OCI-LY1 (cell line): Measurements from ENCODE around the gene TOMM6.

Source experiments
- H2AFZ ChIP-seq: fragments of 200-600 bp; sonication (generic), shearing (Covaris generic); 2 replicates; pipeline ENCODE4 v1.6.0; 2014; ENCODE audit warnings: antibody characterized with exemption, mild to moderate bottlenecking, low read length
- H3F3A ChIP-seq: fragments of 200-600 bp; sonication (generic), shearing (Covaris generic); 2 replicates; pipeline ENCODE4 v1.6.0; 2014; ENCODE audit warnings: mild to moderate bottlenecking, antibody characterized with exemption, low read length, moderate library complexity; ENCODE audit not compliant: insufficient read depth
- H3K27ac ChIP-seq: fragments of 200-600 bp; sonication (generic); 2 replicates; pipeline ENCODE4 v1.5.1; 2014; ENCODE audit warnings: low read length, mixed run types, mild to moderate bottlenecking, low read depth; ENCODE audit not compliant: poor library complexity, severe bottlenecking
- H3K27me3 ChIP-seq: fragments of 200-600 bp; sonication (generic); 2 replicates; pipeline ENCODE4 v1.6.0; 2014; ENCODE audit warnings: antibody characterized with exemption, mild to moderate bottlenecking, low read length, moderate library complexity; ENCODE audit not compliant: insufficient read depth
- H3K36me3 ChIP-seq: fragments of 200-600 bp; sonication (generic); 2 replicates; pipeline ENCODE4 v1.6.1; 2014; ENCODE audit warnings: mild to moderate bottlenecking, antibody characterized with exemption, low read length, moderate library complexity, mixed read lengths; ENCODE audit not compliant: insufficient read depth
- H3K4me1 ChIP-seq: fragments of 200-600 bp; sonication (generic); 2 replicates; pipeline ENCODE4 v1.5.1; 2014; ENCODE audit warnings: mild to moderate bottlenecking, low read length, moderate library complexity; ENCODE audit not compliant: insufficient read depth, severe bottlenecking
- H3K4me2 ChIP-seq: fragments of 200-600 bp; sonication (generic), shearing (Covaris generic); 2 replicates; pipeline ENCODE4 v1.6.1; 2014; ENCODE audit warnings: low read length
- H3K4me3 ChIP-seq: fragments of 200-600 bp; sonication (generic); 2 replicates; pipeline ENCODE4 v1.5.1; 2014; ENCODE audit warnings: low read length, low read depth, mild to moderate bottlenecking, mixed read lengths; ENCODE audit not compliant: poor library complexity, severe bottlenecking
- H3K79me2 ChIP-seq: fragments of 200-600 bp; shearing (Covaris generic); 2 replicates; pipeline ENCODE4 v1.6.1; 2016; ENCODE audit warnings: mixed run types, low read length, mixed read lengths; ENCODE audit not compliant: insufficient read depth
- H3K9ac ChIP-seq: fragments of 200-600 bp; sonication (generic), shearing (Covaris generic); 2 replicates; pipeline ENCODE4 v1.6.1; 2014; ENCODE audit warnings: mild to moderate bottlenecking, low read length, mixed read lengths
- H3K9me2 ChIP-seq: fragments of 200-600 bp; sonication (generic), shearing (Covaris generic); 2 replicates; pipeline ENCODE4 v1.6.1; 2014; ENCODE audit warnings: low read depth, mild to moderate bottlenecking, low read length, mixed read lengths
- H3K9me3 ChIP-seq: fragments of 200-600 bp; shearing (Covaris generic); 2 replicates; pipeline ENCODE4 v1.6.1; 2014; ENCODE audit warnings: low read length, mixed read lengths
- H4K20me1 ChIP-seq: fragments of 200-600 bp; sonication (generic), shearing (Covaris generic); 2 replicates; pipeline ENCODE4 v1.6.0; 2016; ENCODE audit warnings: mild to moderate bottlenecking, low read length; ENCODE audit not compliant: insufficient read depth
- EZH2 ChIP-seq: fragments of 200-600 bp; sonication (generic), shearing (Covaris generic); IDR thresholded peaks from 2 replicates; pipeline ENCODE4 v1.8.0; 2017; ENCODE audit warnings: borderline replicate concordance, mixed run types, mild to moderate bottlenecking, antibody characterized with exemption, low read length, moderate library complexity, mixed read lengths
- TF ChIP-seq, protein P1 (sequence below): fragments of 200-600 bp; sonication (generic), shearing (Covaris generic); IDR thresholded peaks from 2 replicates; pipeline ENCODE4 v1.5.1; 2017; ENCODE audit warnings: mild to moderate bottlenecking, antibody characterized with exemption, low read length, moderate library complexity, mixed read lengths

TOMM6 gene

GRCh38 chr6:41758641-41759035 is 28.9 kb upstream of the TOMM6 start:
- Histone ChIP-seq H3K4me3 (no peak overlapping the region), H3K27ac (no peak overlapping the region), H3K4me2 (no peak overlapping the region), H3K9me2 (no peaks in the 10 kb centered on the region), H3F3A (no peaks in the 10 kb centered on the region), H3K9me3 (no peaks in the 10 kb centered on the region), H4K20me1 (no peaks in the 10 kb centered on the region), H3K4me1 (no peaks in the 10 kb centered on the region), H3K79me2 (no peaks in the 10 kb centered on the region), H2AFZ (no peak overlapping the region), H3K36me3 (no peaks in the 10 kb centered on the region), H3K9ac (no peak overlapping the region), H3K27me3 (peaks cover 4% of the 10 kb centered on the region; the same call in 1 of the 2 replicates)
- TF ChIP-seq, protein P1, sequence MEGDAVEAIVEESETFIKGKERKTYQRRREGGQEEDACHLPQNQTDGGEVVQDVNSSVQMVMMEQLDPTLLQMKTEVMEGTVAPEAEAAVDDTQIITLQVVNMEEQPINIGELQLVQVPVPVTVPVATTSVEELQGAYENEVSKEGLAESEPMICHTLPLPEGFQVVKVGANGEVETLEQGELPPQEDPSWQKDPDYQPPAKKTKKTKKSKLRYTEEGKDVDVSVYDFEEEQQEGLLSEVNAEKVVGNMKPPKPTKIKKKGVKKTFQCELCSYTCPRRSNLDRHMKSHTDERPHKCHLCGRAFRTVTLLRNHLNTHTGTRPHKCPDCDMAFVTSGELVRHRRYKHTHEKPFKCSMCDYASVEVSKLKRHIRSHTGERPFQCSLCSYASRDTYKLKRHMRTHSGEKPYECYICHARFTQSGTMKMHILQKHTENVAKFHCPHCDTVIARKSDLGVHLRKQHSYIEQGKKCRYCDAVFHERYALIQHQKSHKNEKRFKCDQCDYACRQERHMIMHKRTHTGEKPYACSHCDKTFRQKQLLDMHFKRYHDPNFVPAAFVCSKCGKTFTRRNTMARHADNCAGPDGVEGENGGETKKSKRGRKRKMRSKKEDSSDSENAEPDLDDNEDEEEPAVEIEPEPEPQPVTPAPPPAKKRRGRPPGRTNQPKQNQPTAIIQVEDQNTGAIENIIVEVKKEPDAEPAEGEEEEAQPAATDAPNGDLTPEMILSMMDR: no peak
- TF ChIP-seq EZH2: no peak

GRCh38 chr6:41759106-41759904 is 28.2 kb upstream of the TOMM6 start:
- no peak overlapping the region for H3K9ac ChIP-seq
- no peak overlapping the region for H2AFZ ChIP-seq
- no peak overlapping the region for H3K4me3 ChIP-seq
- no peaks in the 10 kb centered on the region for H3K36me3 ChIP-seq
- no peak overlapping the region for H3K27ac ChIP-seq
- no peaks in the 10 kb centered on the region for H3K9me2 ChIP-seq
- H3K79me2 ChIP-seq: no peaks in the 10 kb centered on the region
- H3F3A ChIP-seq: no peaks in the 10 kb centered on the region
- no peak overlapping the region for H3K4me2 ChIP-seq
- H3K9me3 ChIP-seq: no peaks in the 10 kb centered on the region
- TF ChIP-seq, protein P1: no peak
- no peak for TF ChIP-seq EZH2
- no peaks in the 10 kb centered on the region for H3K4me1 ChIP-seq
- peaks cover 4% of the 10 kb centered on the region; the same call in 1 of the 2 replicates for H3K27me3 ChIP-seq
- no peaks in the 10 kb centered on the region for H4K20me1 ChIP-seq

- no peak overlapping the region for H2AFZ ChIP-seq
- H4K20me1 ChIP-seq: no peaks in the 10 kb centered on the region
- H3K4me2 ChIP-seq: no peak overlapping the region
- H3K27me3 ChIP-seq: peaks cover 4% of the 10 kb centered on the region; the same call in 1 of the 2 replicates
- H3K79me2 ChIP-seq: no peaks in the 10 kb centered on the region
- no peak overlapping the region for H3K4me3 ChIP-seq
- no peaks in the 10 kb centered on the region for H3K9me2 ChIP-seq
- H3K9me3 ChIP-seq: no peaks in the 10 kb centered on the region
- H3K9ac ChIP-seq: no peak overlapping the region
- no peaks in the 10 kb centered on the region for H3F3A ChIP-seq
- no peaks in the 10 kb centered on the region for H3K4me1 ChIP-seq
- TF ChIP-seq, protein P1: no peak
- no peak for TF ChIP-seq EZH2
- H3K36me3 ChIP-seq: no peaks in the 10 kb centered on the region
- H3K27ac ChIP-seq: no peak overlapping the region
These were observed 27.5 kb upstream of the TOMM6 start for GRCh38 chr6:41759905-41760579.
